ENCODE measurements around the gene MRPL42. TPM values are rescaled to one million over a fixed set of nuclear protein-coding genes. Genes with fewer than 3 reads are reported as not detected.

Gene MRPL42
- total and polyA plus RNA-seq, 4 donors = 24.5 to 53.3 (median 44.6) TPM

- Histone ChIP-seq H3K27ac (ENCODE audit: low read depth in 1 of 2, low read length in 2 of 2) (peak overlapping the region in 1 of 2 donors; percentile 66), H3K27me3 (ENCODE audit: control insufficient read depth in 1 of 2, insufficient read depth in 2 of 2, low read length in 1 of 2) (no peaks in the 10 kb centered on the region), H3K9me3 (ENCODE audit: control insufficient read depth, low read length) (no peaks in the 10 kb centered on the region), H3K36me3 (ENCODE audit: control insufficient read depth in 1 of 2, insufficient read depth in 2 of 2, low read length in 1 of 2) (no peaks in the 10 kb centered on the region), H3K4me3 (ENCODE audit: low read length in 2 of 2) (peak overlapping the region; percentile 72 to 99), H3K4me1 (ENCODE audit: control insufficient read depth in 1 of 2, insufficient read depth in 2 of 2, low read length in 2 of 2) (peaks cover 0 to 2% of the 10 kb centered on the region in 2 donors)
- intact Hi-C loops (cut with DNase I) = no loop called here
- ATAC-seq (ENCODE audit: low FRiP score) (no peak), DNase-seq (no peak)
- WGBS, 2 donors = 3 to 4% methylated on average over 19 of the region's 19 CpGs
These were observed 24.6 kb upstream of the MRPL42 start for GRCh38 chr12:93442411-93443340.

GRCh38 chr12:93443576-93443975, 23.7 kb upstream of the MRPL42 start:
- H3K27ac ChIP-seq (ENCODE audit: low read depth in 1 of 2, low read length in 2 of 2) = no peak overlapping the region
- ATAC-seq (ENCODE audit: low FRiP score) (no peak), DNase-seq (no peak)
- no peaks in the 10 kb centered on the region for H3K36me3 ChIP-seq (ENCODE audit: control insufficient read depth in 1 of 2, insufficient read depth in 2 of 2, low read length in 1 of 2)
- WGBS, 2 donors = 96 to 98% methylated on average over 4 of the region's 4 CpGs
- H3K27me3 ChIP-seq (ENCODE audit: control insufficient read depth in 1 of 2, insufficient read depth in 2 of 2, low read length in 1 of 2) = no peaks in the 10 kb centered on the region
- H3K4me3 ChIP-seq (ENCODE audit: low read length in 2 of 2) = no peak overlapping the region
- peaks cover 0 to 2% of the 10 kb centered on the region in 2 donors for H3K4me1 ChIP-seq (ENCODE audit: control insufficient read depth in 1 of 2, insufficient read depth in 2 of 2, low read length in 2 of 2)
- H3K9me3 ChIP-seq (ENCODE audit: control insufficient read depth, low read length) = no peaks in the 10 kb centered on the region
- intact Hi-C loops (cut with DNase I) = no loop called here

- no peak overlapping the region for H3K27ac ChIP-seq (ENCODE audit: low read depth in 1 of 2, low read length in 2 of 2)
- no peaks in the 10 kb centered on the region for H3K36me3 ChIP-seq (ENCODE audit: control insufficient read depth in 1 of 2, insufficient read depth in 2 of 2, low read length in 1 of 2)
- WGBS, 2 donors = 83% methylated on average over 4 of the region's 4 CpGs
- no peaks in the 10 kb centered on the region for H3K27me3 ChIP-seq (ENCODE audit: control insufficient read depth in 1 of 2, insufficient read depth in 2 of 2, low read length in 1 of 2)
- no peaks in the 10 kb centered on the region for H3K9me3 ChIP-seq (ENCODE audit: control insufficient read depth, low read length)
- ATAC-seq (ENCODE audit: low FRiP score) (no peak), DNase-seq (no peak)
- no peak overlapping the region for H3K4me3 ChIP-seq (ENCODE audit: low read length in 2 of 2)
- H3K4me1 ChIP-seq (ENCODE audit: control insufficient read depth in 1 of 2, insufficient read depth in 2 of 2, low read length in 2 of 2) = peaks cover 0 to under 1% of the 10 kb centered on the region in 2 donors
- intact Hi-C loops (cut with DNase I) = no loop called here
These were observed 19.6 kb upstream of the MRPL42 start for GRCh38 chr12:93447555-93448290.

- Histone ChIP-seq H3K36me3 (ENCODE audit: control insufficient read depth in 1 of 2, insufficient read depth in 2 of 2, low read length in 1 of 2) (no peaks in the 10 kb centered on the region), H3K4me3 (ENCODE audit: low read length in 2 of 2) (no peak overlapping the region), H3K9me3 (ENCODE audit: control insufficient read depth, low read length) (no peaks in the 10 kb centered on the region), H3K27me3 (ENCODE audit: control insufficient read depth in 1 of 2, insufficient read depth in 2 of 2, low read length in 1 of 2) (no peaks in the 10 kb centered on the region), H3K27ac (ENCODE audit: low read depth in 1 of 2, low read length in 2 of 2) (no peak overlapping the region), H3K4me1 (ENCODE audit: control insufficient read depth in 1 of 2, insufficient read depth in 2 of 2, low read length in 2 of 2) (no peaks in the 10 kb centered on the region)
- intact Hi-C loops (cut with DNase I) = no loop called here
- DNase-seq = no peak
- WGBS, 2 donors = 12 to 18% methylated on average over 5 of the region's 5 CpGs
- no peak for ATAC-seq (ENCODE audit: low FRiP score)
These were observed 18.5 kb upstream of the MRPL42 start for GRCh38 chr12:93448796-93449195.

- 84 to 97% methylated on average over 1 of the region's 1 CpG for WGBS, 2 donors
- H3K9me3 ChIP-seq (ENCODE audit: control insufficient read depth, low read length) = no peaks in the 10 kb centered on the region
These were observed 18.0 kb upstream of the MRPL42 start for GRCh38 chr12:93449277-93449676.

GRCh38 chr12:93451423-93452158, 15.7 kb upstream of the MRPL42 start:
- no peaks in the 10 kb centered on the region for H3K27me3 ChIP-seq (ENCODE audit: control insufficient read depth in 1 of 2, insufficient read depth in 2 of 2, low read length in 1 of 2)
- H3K4me1 ChIP-seq (ENCODE audit: control insufficient read depth in 1 of 2, insufficient read depth in 2 of 2, low read length in 2 of 2) = no peaks in the 10 kb centered on the region
- H3K4me3 ChIP-seq (ENCODE audit: low read length in 2 of 2) = no peak overlapping the region
- 39 to 40% methylated on average over 3 of the region's 3 CpGs for WGBS, 2 donors
- H3K9me3 ChIP-seq (ENCODE audit: control insufficient read depth, low read length) = no peaks in the 10 kb centered on the region
- no peak overlapping the region for H3K27ac ChIP-seq (ENCODE audit: low read depth in 1 of 2, low read length in 2 of 2)
- no peak for DNase-seq
- no peaks in the 10 kb centered on the region for H3K36me3 ChIP-seq (ENCODE audit: control insufficient read depth in 1 of 2, insufficient read depth in 2 of 2, low read length in 1 of 2)
- intact Hi-C loops (cut with DNase I) = no loop called here
- no peak for ATAC-seq (ENCODE audit: low FRiP score)

More at GRCh38 chr12:93449277-93449676, 18.0 kb upstream of the MRPL42 start:
- Histone ChIP-seq H3K27ac (ENCODE audit: low read depth in 1 of 2, low read length in 2 of 2) (no peak overlapping the region), H3K4me3 (ENCODE audit: low read length in 2 of 2) (no peak overlapping the region), H3K36me3 (ENCODE audit: control insufficient read depth in 1 of 2, insufficient read depth in 2 of 2, low read length in 1 of 2) (no peaks in the 10 kb centered on the region), H3K4me1 (ENCODE audit: control insufficient read depth in 1 of 2, insufficient read depth in 2 of 2, low read length in 2 of 2) (no peaks in the 10 kb centered on the region), H3K27me3 (ENCODE audit: control insufficient read depth in 1 of 2, insufficient read depth in 2 of 2, low read length in 1 of 2) (no peaks in the 10 kb centered on the region)
- DNase-seq (no peak), ATAC-seq (ENCODE audit: low FRiP score) (no peak)
- intact Hi-C loops (cut with DNase I) = no loop called here

GRCh38 chr12:93453633-93454032, 13.7 kb upstream of the MRPL42 start:
- no peak for ATAC-seq (ENCODE audit: low FRiP score)
- Histone ChIP-seq H3K27ac (ENCODE audit: low read depth in 1 of 2, low read length in 2 of 2) (no peak overlapping the region), H3K4me3 (ENCODE audit: low read length in 2 of 2) (no peak overlapping the region), H3K9me3 (ENCODE audit: control insufficient read depth, low read length) (no peaks in the 10 kb centered on the region), H3K36me3 (ENCODE audit: control insufficient read depth in 1 of 2, insufficient read depth in 2 of 2, low read length in 1 of 2) (no peaks in the 10 kb centered on the region), H3K4me1 (ENCODE audit: control insufficient read depth in 1 of 2, insufficient read depth in 2 of 2, low read length in 2 of 2) (no peaks in the 10 kb centered on the region), H3K27me3 (ENCODE audit: control insufficient read depth in 1 of 2, insufficient read depth in 2 of 2, low read length in 1 of 2) (no peaks in the 10 kb centered on the region)
- WGBS, 2 donors = 51 to 54% methylated on average over 5 of the region's 5 CpGs
- no peak for DNase-seq
- intact Hi-C loops (cut with DNase I) = no loop called here

GRCh38 chr12:93456077-93456476, 11.2 kb upstream of the MRPL42 start:
- H3K4me1 ChIP-seq (ENCODE audit: control insufficient read depth in 1 of 2, insufficient read depth in 2 of 2, low read length in 2 of 2) = no peaks in the 10 kb centered on the region
- intact Hi-C loops (cut with DNase I) = no loop called here
- H3K9me3 ChIP-seq (ENCODE audit: control insufficient read depth, low read length) = no peaks in the 10 kb centered on the region
- H3K27me3 ChIP-seq (ENCODE audit: control insufficient read depth in 1 of 2, insufficient read depth in 2 of 2, low read length in 1 of 2) = no peaks in the 10 kb centered on the region
- H3K36me3 ChIP-seq (ENCODE audit: control insufficient read depth in 1 of 2, insufficient read depth in 2 of 2, low read length in 1 of 2) = no peaks in the 10 kb centered on the region
- H3K27ac ChIP-seq (ENCODE audit: low read depth in 1 of 2, low read length in 2 of 2) = no peak overlapping the region
- WGBS, 2 donors = 56 to 62% methylated on average over 2 of the region's 2 CpGs
- DNase-seq (no peak), ATAC-seq (ENCODE audit: low FRiP score) (no peak)
- no peak overlapping the region for H3K4me3 ChIP-seq (ENCODE audit: low read length in 2 of 2)

All from aorta (tissue), 5 donors.